Astrocyte (in vitro differentiated cells and primary cell): ENCODE data around the gene CARD14. TPM values are rescaled to one million over a fixed set of nuclear protein-coding genes. Genes with fewer than 3 reads are reported as not detected.

ENCODE experiments used
- DNase-seq: peaks from one replicate; pipeline ENCODE4 v3.0.0-alpha.2; 2010; ENCODE audit warnings: low read depth
- FAIRE-seq: peaks from 2 replicates; lab custom pipeline; 2011; peaks lifted over from hg19 to GRCh38; lab: Jason Lieb, UNC
- H2AFZ ChIP-seq: 2 replicates; pipeline ENCODE4 v1.6.0; 2012; ENCODE audit warnings: low read depth, low read length, inconsistent platforms
- H3K27ac ChIP-seq: 2 replicates; pipeline ENCODE4 v1.5.1; 2011; ENCODE audit warnings: low read depth, low read length, inconsistent platforms
- H3K27me3 ChIP-seq: 2 replicates; pipeline ENCODE4 v1.6.0; 2011; ENCODE audit warnings: low read length, inconsistent platforms; ENCODE audit not compliant: insufficient read depth
- H3K36me3 ChIP-seq: 2 replicates; pipeline ENCODE4 v1.5.1; 2011; ENCODE audit warnings: low read length, inconsistent platforms; ENCODE audit not compliant: insufficient read depth
- H3K4me1 ChIP-seq: 2 replicates; pipeline ENCODE4 v1.5.1; 2011; ENCODE audit warnings: low read length, inconsistent platforms; ENCODE audit not compliant: insufficient read depth
- H3K4me2 ChIP-seq: 2 replicates; pipeline ENCODE4 v1.6.0; 2012; ENCODE audit warnings: low read length, inconsistent platforms
- H3K4me3 ChIP-seq: 2 replicates; pipeline ENCODE4 v1.5.1; 2011; ENCODE audit warnings: low read depth, mild to moderate bottlenecking, low read length, inconsistent platforms; ENCODE audit not compliant: insufficient read depth
- H3K79me2 ChIP-seq: 2 replicates; pipeline ENCODE4 v1.6.0; 2012; ENCODE audit warnings: mild to moderate bottlenecking, low read length, inconsistent platforms; ENCODE audit not compliant: insufficient read depth
- H3K9ac ChIP-seq: 2 replicates; pipeline ENCODE4 v1.6.0; 2012; ENCODE audit warnings: mild to moderate bottlenecking, low read length, inconsistent platforms
- H3K9me3 ChIP-seq: 2 replicates; pipeline ENCODE4 v1.5.1; 2012; ENCODE audit warnings: low read depth, mild to moderate bottlenecking, low read length, inconsistent platforms; ENCODE audit not compliant: insufficient read depth
- H4K20me1 ChIP-seq: 2 replicates; pipeline ENCODE4 v1.6.0; 2012; ENCODE audit warnings: low read length, inconsistent platforms; ENCODE audit not compliant: insufficient read depth
- H3K27ac Mint-ChIP-seq: one replicate; pipeline ENCODE4 v1.8.0; 2021; ENCODE audit warnings: mild to moderate bottlenecking, mixed read lengths; ENCODE audit not compliant: unreplicated experiment
- H3K27me3 Mint-ChIP-seq: one replicate; pipeline ENCODE4 v1.8.0; 2021; ENCODE audit warnings: low read depth, mixed read lengths; ENCODE audit not compliant: unreplicated experiment
- H3K36me3 Mint-ChIP-seq: one replicate; pipeline ENCODE4 v1.8.0; 2021; ENCODE audit warnings: low read depth, mixed read lengths; ENCODE audit not compliant: unreplicated experiment
- H3K4me1 Mint-ChIP-seq: one replicate; pipeline ENCODE4 v1.8.0; 2021; ENCODE audit warnings: low read depth, mixed read lengths; ENCODE audit not compliant: unreplicated experiment
- H3K4me3 Mint-ChIP-seq: one replicate; pipeline ENCODE4 v1.8.0; 2021; ENCODE audit warnings: mild to moderate bottlenecking, moderate library complexity, mixed read lengths; ENCODE audit not compliant: unreplicated experiment
- H3K9me3 Mint-ChIP-seq: one replicate; pipeline ENCODE4 v1.8.0; 2021; ENCODE audit warnings: mild to moderate bottlenecking, mixed read lengths; ENCODE audit not compliant: unreplicated experiment
- EZH2 ChIP-seq: IDR thresholded peaks from 2 replicates; pipeline ENCODE4 v1.6.1; 2012; ENCODE audit warnings: mild to moderate bottlenecking, low read length, inconsistent platforms; ENCODE audit not compliant: insufficient read depth
- total RNA-seq: library from RNA; stranded (reverse); gene quantifications from 2 replicates; pipeline ENCODE4 v1.2.1, GENCODE V29; 2021
- TF ChIP-seq, protein P1 (sequence below): IDR thresholded peaks from 2 replicates; pipeline ENCODE4 v1.5.1; 2011; ENCODE audit warnings: low read depth, mild to moderate bottlenecking, inconsistent platforms, low read length, moderate library complexity; ENCODE audit not compliant: insufficient read depth

CARD14 gene
- total RNA-seq, 1 donor from 2014 or later = not detected

DNA sequence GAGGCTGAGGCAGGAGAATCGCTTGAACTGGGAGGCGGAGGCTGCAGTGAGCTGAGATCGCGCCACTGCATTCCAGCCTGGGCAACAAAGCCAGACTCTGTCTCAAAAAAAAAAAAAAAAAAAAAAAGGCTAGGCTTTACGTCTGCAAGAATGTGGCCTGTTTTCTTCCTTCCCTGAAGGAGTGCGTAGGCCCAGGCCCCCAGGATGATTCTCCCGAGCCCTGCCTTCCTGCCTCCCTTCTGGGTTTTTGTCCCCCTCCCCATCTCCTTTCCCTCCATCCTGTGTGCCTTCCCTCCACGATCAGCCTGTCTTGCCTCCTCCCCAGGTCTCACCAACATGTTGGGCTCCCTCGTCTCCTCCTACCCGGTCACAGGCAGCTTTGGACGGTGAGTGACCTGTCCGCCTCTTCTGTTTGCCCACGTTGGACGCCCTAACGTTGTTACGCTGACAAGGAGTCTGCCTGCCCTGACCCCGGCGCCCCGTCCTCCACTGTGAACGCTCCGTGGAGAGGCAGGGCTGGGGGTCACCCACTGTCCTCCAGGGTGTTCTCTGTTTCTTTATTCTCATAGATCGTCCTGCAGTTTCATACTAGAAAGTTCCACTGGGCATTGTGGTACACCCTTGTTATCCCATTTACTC, 75.2 kb downstream of the CARD14 start:
- no peak overlapping the region for H3K4me2 ChIP-seq
- no peaks in the 10 kb centered on the region for H3K4me1 ChIP-seq
- no peaks in the 10 kb centered on the region for H3K9me3 ChIP-seq
- H3K9ac ChIP-seq = no peak overlapping the region
- Mint-ChIP-seq H3K4me3 (no peak overlapping the region), H3K4me1 (no peaks in the 10 kb centered on the region), H3K9me3 (no peaks in the 10 kb centered on the region), H3K27me3 (no peaks in the 10 kb centered on the region), H3K36me3 (peaks cover 19% of the 10 kb centered on the region), H3K27ac (no peak overlapping the region)
- H3K79me2 ChIP-seq = no peaks in the 10 kb centered on the region
- DNase-seq = no peak
- H4K20me1 ChIP-seq = no peaks in the 10 kb centered on the region
- H3K27ac ChIP-seq = no peak overlapping the region
- no peak overlapping the region for H3K4me3 ChIP-seq
- no peaks in the 10 kb centered on the region for H3K27me3 ChIP-seq
- no peak overlapping the region for H2AFZ ChIP-seq
- no peaks in the 10 kb centered on the region for H3K36me3 ChIP-seq
- TF ChIP-seq, protein P1, sequence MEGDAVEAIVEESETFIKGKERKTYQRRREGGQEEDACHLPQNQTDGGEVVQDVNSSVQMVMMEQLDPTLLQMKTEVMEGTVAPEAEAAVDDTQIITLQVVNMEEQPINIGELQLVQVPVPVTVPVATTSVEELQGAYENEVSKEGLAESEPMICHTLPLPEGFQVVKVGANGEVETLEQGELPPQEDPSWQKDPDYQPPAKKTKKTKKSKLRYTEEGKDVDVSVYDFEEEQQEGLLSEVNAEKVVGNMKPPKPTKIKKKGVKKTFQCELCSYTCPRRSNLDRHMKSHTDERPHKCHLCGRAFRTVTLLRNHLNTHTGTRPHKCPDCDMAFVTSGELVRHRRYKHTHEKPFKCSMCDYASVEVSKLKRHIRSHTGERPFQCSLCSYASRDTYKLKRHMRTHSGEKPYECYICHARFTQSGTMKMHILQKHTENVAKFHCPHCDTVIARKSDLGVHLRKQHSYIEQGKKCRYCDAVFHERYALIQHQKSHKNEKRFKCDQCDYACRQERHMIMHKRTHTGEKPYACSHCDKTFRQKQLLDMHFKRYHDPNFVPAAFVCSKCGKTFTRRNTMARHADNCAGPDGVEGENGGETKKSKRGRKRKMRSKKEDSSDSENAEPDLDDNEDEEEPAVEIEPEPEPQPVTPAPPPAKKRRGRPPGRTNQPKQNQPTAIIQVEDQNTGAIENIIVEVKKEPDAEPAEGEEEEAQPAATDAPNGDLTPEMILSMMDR = no peak
- TF ChIP-seq EZH2 = no peak
- FAIRE-seq = no peak

GRCh38 chr17:80245566-80246265, 75.9 kb downstream of the CARD14 start:
- Histone ChIP-seq H4K20me1 (no peaks in the 10 kb centered on the region), H3K9ac (no peak overlapping the region)
- TF ChIP-seq EZH2 = no peak
- TF ChIP-seq, protein P1 = no peak

GRCh38 chr17:80246266-80246681, 76.4 kb downstream of the CARD14 start:
- Histone ChIP-seq H3K27ac (no peak overlapping the region), H3K79me2 (no peaks in the 10 kb centered on the region), H3K4me1 (no peaks in the 10 kb centered on the region), H3K27me3 (no peaks in the 10 kb centered on the region), H3K9me3 (no peaks in the 10 kb centered on the region), H3K36me3 (no peaks in the 10 kb centered on the region), H3K4me3 (no peak overlapping the region), H3K9ac (no peak overlapping the region), H2AFZ (no peak overlapping the region), H3K4me2 (no peak overlapping the region), H4K20me1 (no peaks in the 10 kb centered on the region)
- Mint-ChIP-seq H3K4me1 (no peaks in the 10 kb centered on the region), H3K27ac (no peak overlapping the region), H3K9me3 (no peaks in the 10 kb centered on the region), H3K36me3 (peaks cover 19% of the 10 kb centered on the region), H3K4me3 (no peak overlapping the region), H3K27me3 (no peaks in the 10 kb centered on the region)
- no peak for FAIRE-seq
- DNase-seq = no peak
- TF ChIP-seq, protein P1 = no peak
- no peak for TF ChIP-seq EZH2

More at GRCh38 chr17:80245566-80246265, 75.9 kb downstream of the CARD14 start:
- Mint-ChIP-seq H3K27ac (no peak overlapping the region), H3K36me3 (peaks cover 19% of the 10 kb centered on the region), H3K4me1 (no peaks in the 10 kb centered on the region), H3K27me3 (no peaks in the 10 kb centered on the region), H3K9me3 (no peaks in the 10 kb centered on the region), H3K4me3 (no peak overlapping the region)
- Histone ChIP-seq H3K79me2 (no peaks in the 10 kb centered on the region), H3K36me3 (no peaks in the 10 kb centered on the region), H2AFZ (no peak overlapping the region), H3K9me3 (no peaks in the 10 kb centered on the region), H3K4me2 (no peak overlapping the region), H3K27ac (no peak overlapping the region), H3K27me3 (no peaks in the 10 kb centered on the region), H3K4me3 (no peak overlapping the region), H3K4me1 (no peaks in the 10 kb centered on the region)
- DNase-seq (no peak), FAIRE-seq (no peak)
